ENCODE measurements around the gene CYP46A1. TPM values are rescaled to one million over a fixed set of nuclear protein-coding genes. Genes with fewer than 3 reads are reported as not detected.
"Not testable (repeated sequence)": the region's sequence is repeated elsewhere in the genome, so short reads cannot be mapped to it uniquely, and the experiment has no call there.

CYP46A1 gene
- total RNA-seq, 1 experiment from 2014 or later: 0.36 TPM

GRCh38 chr14:99759546-99759925 is 75.4 kb downstream of the CYP46A1 start:
- ATAC-seq (no peak), DNase-seq (ENCODE audit: low read depth, low spot score) (no peak)
- no peaks in the 10 kb centered on the region for H3K36me3 ChIP-seq (ENCODE audit: control insufficient read depth, insufficient read depth, low read length)
- ChIA-PET POLR2A (no interaction called here), CTCF (no interaction called here)
- intact Hi-C loops (cut with micrococcal nuclease; ENCODE audit: unreplicated experiment): no loop called here
- no peak overlapping the region for H3K4me3 ChIP-seq (ENCODE audit: low read depth in 2 of 2, low read length in 2 of 2)
- in situ Hi-C loops (cut with HindIII; ENCODE audit: low pct_unique_long_range_greater_than_20kb, low sequenced_read_pairs): no loop called here
- peaks cover 45% of the 10 kb centered on the region for H3K4me1 ChIP-seq (ENCODE audit: control insufficient read depth, insufficient read depth, low read length)
- no TSS peak for BruUV-seq (replicated peaks)
- peak overlapping the region; percentile 21; the same call in 1 of the 2 replicates for H3K27ac ChIP-seq (ENCODE audit: low read length)
- H3K27me3 ChIP-seq (ENCODE audit: control insufficient read depth, insufficient read depth, low read length): no peaks in the 10 kb centered on the region
- TF ChIP-seq POLR2AphosphoS5 (IDR thresholded peaks at IDR 0.05; ENCODE audit: low read depth, low read length): no peak
- TF ChIP-seq, protein P1, sequence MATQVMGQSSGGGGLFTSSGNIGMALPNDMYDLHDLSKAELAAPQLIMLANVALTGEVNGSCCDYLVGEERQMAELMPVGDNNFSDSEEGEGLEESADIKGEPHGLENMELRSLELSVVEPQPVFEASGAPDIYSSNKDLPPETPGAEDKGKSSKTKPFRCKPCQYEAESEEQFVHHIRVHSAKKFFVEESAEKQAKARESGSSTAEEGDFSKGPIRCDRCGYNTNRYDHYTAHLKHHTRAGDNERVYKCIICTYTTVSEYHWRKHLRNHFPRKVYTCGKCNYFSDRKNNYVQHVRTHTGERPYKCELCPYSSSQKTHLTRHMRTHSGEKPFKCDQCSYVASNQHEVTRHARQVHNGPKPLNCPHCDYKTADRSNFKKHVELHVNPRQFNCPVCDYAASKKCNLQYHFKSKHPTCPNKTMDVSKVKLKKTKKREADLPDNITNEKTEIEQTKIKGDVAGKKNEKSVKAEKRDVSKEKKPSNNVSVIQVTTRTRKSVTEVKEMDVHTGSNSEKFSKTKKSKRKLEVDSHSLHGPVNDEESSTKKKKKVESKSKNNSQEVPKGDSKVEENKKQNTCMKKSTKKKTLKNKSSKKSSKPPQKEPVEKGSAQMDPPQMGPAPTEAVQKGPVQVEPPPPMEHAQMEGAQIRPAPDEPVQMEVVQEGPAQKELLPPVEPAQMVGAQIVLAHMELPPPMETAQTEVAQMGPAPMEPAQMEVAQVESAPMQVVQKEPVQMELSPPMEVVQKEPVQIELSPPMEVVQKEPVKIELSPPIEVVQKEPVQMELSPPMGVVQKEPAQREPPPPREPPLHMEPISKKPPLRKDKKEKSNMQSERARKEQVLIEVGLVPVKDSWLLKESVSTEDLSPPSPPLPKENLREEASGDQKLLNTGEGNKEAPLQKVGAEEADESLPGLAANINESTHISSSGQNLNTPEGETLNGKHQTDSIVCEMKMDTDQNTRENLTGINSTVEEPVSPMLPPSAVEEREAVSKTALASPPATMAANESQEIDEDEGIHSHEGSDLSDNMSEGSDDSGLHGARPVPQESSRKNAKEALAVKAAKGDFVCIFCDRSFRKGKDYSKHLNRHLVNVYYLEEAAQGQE (IDR thresholded peaks at IDR 0.05; ENCODE audit: insufficient read depth in 1 of 2, low read depth in 2 of 2, low read length in 1 of 2): no peak
- no peak for TF ChIP-seq SIN3A (IDR thresholded peaks at IDR 0.05; ENCODE audit: borderline replicate concordance, insufficient read depth, low read depth, low read length)
- TF ChIP-seq CTCF (IDR thresholded peaks at IDR 0.05): no peak
- TF ChIP-seq TCF7L2 (IDR thresholded peaks at IDR 0.05; ENCODE audit: low read depth, low read length): no peak
- H3K9me3 ChIP-seq (ENCODE audit: control insufficient read depth, insufficient read depth, low read depth, low read length): no peaks in the 10 kb centered on the region

DNA sequence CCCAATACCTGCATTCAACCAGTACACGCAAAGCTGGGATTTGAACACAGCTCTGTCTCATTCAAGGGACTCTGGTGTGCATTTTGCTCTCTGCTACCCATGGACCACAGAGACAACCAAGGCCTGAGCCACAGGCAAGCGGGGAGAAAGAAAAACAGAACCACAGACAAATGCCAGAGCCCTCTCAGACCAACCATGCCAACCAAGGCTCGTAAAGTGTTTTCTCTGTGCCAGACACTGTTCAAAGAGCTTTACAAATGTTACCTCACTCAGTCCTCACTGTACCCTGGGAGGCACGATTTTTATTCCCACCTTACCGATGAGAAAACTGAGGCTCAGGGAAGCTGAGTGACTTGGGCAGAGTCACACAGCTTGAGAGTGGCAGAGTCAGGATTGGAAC is 76.7 kb downstream of the CYP46A1 start:
- BruUV-seq (replicated peaks): no TSS peak
- Histone ChIP-seq H3K27ac (ENCODE audit: low read length) (no peak overlapping the region), H3K27me3 (ENCODE audit: control insufficient read depth, insufficient read depth, low read length) (no peaks in the 10 kb centered on the region), H3K36me3 (ENCODE audit: control insufficient read depth, insufficient read depth, low read length) (no peaks in the 10 kb centered on the region), H3K4me1 (ENCODE audit: control insufficient read depth, insufficient read depth, low read length) (peaks cover 33% of the 10 kb centered on the region), H3K4me3 (ENCODE audit: low read depth in 2 of 2, low read length in 2 of 2) (no peak overlapping the region), H3K9me3 (ENCODE audit: control insufficient read depth, insufficient read depth, low read depth, low read length) (no peaks in the 10 kb centered on the region)
- no peak for TF ChIP-seq CTCF (IDR thresholded peaks at IDR 0.05)
- no peak for TF ChIP-seq SIN3A (IDR thresholded peaks at IDR 0.05; ENCODE audit: borderline replicate concordance, insufficient read depth, low read depth, low read length)
- TF ChIP-seq POLR2AphosphoS5 (IDR thresholded peaks at IDR 0.05; ENCODE audit: low read depth, low read length): no peak
- TF ChIP-seq TCF7L2 (IDR thresholded peaks at IDR 0.05; ENCODE audit: low read depth, low read length): no peak
- TF ChIP-seq, protein P1 (IDR thresholded peaks at IDR 0.05; ENCODE audit: insufficient read depth in 1 of 2, low read depth in 2 of 2, low read length in 1 of 2): no peak
- intact Hi-C loops (cut with micrococcal nuclease; ENCODE audit: unreplicated experiment): no loop called here
- ChIA-PET CTCF (no interaction called here), POLR2A (no interaction called here)
- DNase-seq (ENCODE audit: low read depth, low spot score): no peak
- in situ Hi-C loops (cut with HindIII; ENCODE audit: low pct_unique_long_range_greater_than_20kb, low sequenced_read_pairs): no loop called here
- no peak for ATAC-seq

GRCh38 chr14:99762911-99763310 is 78.8 kb downstream of the CYP46A1 start:
- POLR2A ChIA-PET; H3K27me3 ChIP-seq (ENCODE audit: control insufficient read depth, insufficient read depth, low read length); H3K9me3 ChIP-seq (ENCODE audit: control insufficient read depth, insufficient read depth, low read depth, low read length); ATAC-seq; CTCF ChIA-PET; H3K27ac ChIP-seq (ENCODE audit: low read length); intact Hi-C loops (cut with micrococcal nuclease; ENCODE audit: unreplicated experiment); BruUV-seq (replicated peaks); in situ Hi-C loops (cut with HindIII; ENCODE audit: low pct_unique_long_range_greater_than_20kb, low sequenced_read_pairs); DNase-seq (ENCODE audit: low read depth, low spot score); H3K36me3 ChIP-seq (ENCODE audit: control insufficient read depth, insufficient read depth, low read length); H3K4me3 ChIP-seq (ENCODE audit: low read depth in 2 of 2, low read length in 2 of 2): not testable (repeated sequence)
- peaks cover 19% of the 10 kb centered on the region for H3K4me1 ChIP-seq (ENCODE audit: control insufficient read depth, insufficient read depth, low read length)

Measured in Panc1 (cell line).